HG03060 (cell line): ENCODE data around the gene NLRP11.

ENCODE experiments used
- ATAC-seq: cut with Tn5 transposase; IDR thresholded peaks from one replicate; pipeline ENCODE4 v1.9.1; 2021; ENCODE audit warnings: low read depth, moderate number of reproducible peaks; ENCODE audit not compliant: unreplicated experiment

NLRP11 gene

GRCh38 chr19:55831846-55832245 is at the start of gene NLRP11:
Gene NLRP11, minus strand, starts transcription at chr19:55831999. Its CDS starts 13,825 bp downstream, at chr19:55818174.
- ATAC-seq = no peak

- ATAC-seq = no peak
Measured at GRCh38 chr19:55877211-55877610, 45.4 kb upstream of the NLRP11 start.

GRCh38 chr19:55870736-55871135 is 38.9 kb upstream of the NLRP11 start:
- no peak for ATAC-seq

GRCh38 chr19:55867101-55867500 is 35.3 kb upstream of the NLRP11 start:
- no peak for ATAC-seq

GRCh38 chr19:55866521-55866920 is 34.7 kb upstream of the NLRP11 start:
- no peak for ATAC-seq

- no peak for ATAC-seq
Measured at GRCh38 chr19:55858969-55859368, 27.2 kb upstream of the NLRP11 start.

- no peak for ATAC-seq
Measured at GRCh38 chr19:55858401-55858800, 26.6 kb upstream of the NLRP11 start.

GRCh38 chr19:55857974-55858373 is 26.2 kb upstream of the NLRP11 start:
- no peak for ATAC-seq

- peak; percentile 56 for ATAC-seq
Measured at GRCh38 chr19:55857149-55857548, 25.4 kb upstream of the NLRP11 start.

- no peak for ATAC-seq
Measured at GRCh38 chr19:55855160-55855559, 23.4 kb upstream of the NLRP11 start.

GRCh38 chr19:55838906-55839305 is 7.1 kb upstream of the NLRP11 start:
- ATAC-seq = no peak

GRCh38 chr19:55838251-55838650 is 6.5 kb upstream of the NLRP11 start:
- ATAC-seq = no peak

- no peak for ATAC-seq
Measured at GRCh38 chr19:55836340-55836739, 4.5 kb upstream of the NLRP11 start, which contains the start of gene NLRP4. Gene NLRP4, plus strand, starts transcription at chr19:55836540. Its CDS starts 15,541 bp downstream, at chr19:55852081.

GRCh38 chr19:55832676-55833075 is 877 bp upstream of the NLRP11 start:
- no peak for ATAC-seq

GRCh38 chr19:55830656-55831055 is 1.1 kb downstream of the NLRP11 start:
- ATAC-seq = no peak

GRCh38 chr19:55820037-55820436 is 11.8 kb downstream of the NLRP11 start:
- ATAC-seq = no peak

- no peak for ATAC-seq
Measured at GRCh38 chr19:55813906-55814305, 17.9 kb downstream of the NLRP11 start.

- ATAC-seq = no peak
Measured at GRCh38 chr19:55812449-55812848, 19.4 kb downstream of the NLRP11 start.

GRCh38 chr19:55811340-55811739 is 20.5 kb downstream of the NLRP11 start:
- ATAC-seq = no peak

GRCh38 chr19:55809381-55810058 is 22.3 kb downstream of the NLRP11 start:
- ATAC-seq = no peak

- ATAC-seq = no peak
Measured at GRCh38 chr19:55802281-55802680, 29.5 kb downstream of the NLRP11 start.

- no peak for ATAC-seq
Measured at GRCh38 chr19:55801416-55801815, 30.4 kb downstream of the NLRP11 start.

- ATAC-seq = no peak
Measured at GRCh38 chr19:55795021-55795420, 36.8 kb downstream of the NLRP11 start.
